Activated T-helper 2 cell treated with anti-CD3 and anti-CD28 coated beads, Interferon-gamma antibody, Interleukin-2, Interleukin-4, amounts not matched to agents 10 μg/mL and 5 μg/mL and 100 μg/mL, durations not matched to agents 14 hours and 24 hours and 36 hours (primary cell): ENCODE results near the gene NDE1. TPM values are rescaled to one million over a fixed set of nuclear protein-coding genes. Genes with fewer than 3 reads are reported as not detected.

Source experiments
- DNase-seq: peaks from one replicate; pipeline ENCODE4 v3.0.0; 2021; ENCODE audit warnings: low spot score
- H3K27ac Mint-ChIP-seq: one replicate; pipeline ENCODE4 v1.8.0; 2021; ENCODE audit warnings: mixed read lengths
- H3K27me3 Mint-ChIP-seq: one replicate; pipeline ENCODE4 v1.8.0; 2021; ENCODE audit warnings: low read depth, mixed read lengths
- H3K36me3 Mint-ChIP-seq: one replicate; pipeline ENCODE4 v1.8.0; 2021; ENCODE audit warnings: low read depth, mixed read lengths
- H3K4me1 Mint-ChIP-seq: one replicate; pipeline ENCODE4 v1.8.0; 2021; ENCODE audit warnings: low read depth, mixed read lengths
- H3K4me3 Mint-ChIP-seq: one replicate; pipeline ENCODE4 v1.8.0; 2021; ENCODE audit warnings: low read depth, mild to moderate bottlenecking, moderate library complexity, mixed read lengths
- H3K9me3 Mint-ChIP-seq: one replicate; pipeline ENCODE4 v1.8.0; 2021; ENCODE audit warnings: mixed read lengths
- intact Hi-C: fragments of 100-400 bp; cut with micrococcal nuclease; formaldehyde crosslinking; loops from one replicate; pipeline ENCODE4 v1.15.1; 2023
- total RNA-seq: library from RNA; stranded (reverse); gene quantifications from 2 replicates; pipeline ENCODE4 v1.2.3, GENCODE V29; 2022

NDE1 gene
- total RNA-seq, 1 donor from 2014 or later: 97.7 TPM

GRCh38 chr16:15741207-15741871 is 91.3 kb downstream of the NDE1 start:
- intact Hi-C loops: no loop called here
- H3K4me1 Mint-ChIP-seq: no peaks in the 10 kb centered on the region
- no peak overlapping the region for H3K27ac Mint-ChIP-seq
- no peaks in the 10 kb centered on the region for H3K36me3 Mint-ChIP-seq
- no peaks in the 10 kb centered on the region for H3K9me3 Mint-ChIP-seq
- H3K27me3 Mint-ChIP-seq: no peaks in the 10 kb centered on the region
- DNase-seq: no peak
- H3K4me3 Mint-ChIP-seq: no peak overlapping the region

DNA sequence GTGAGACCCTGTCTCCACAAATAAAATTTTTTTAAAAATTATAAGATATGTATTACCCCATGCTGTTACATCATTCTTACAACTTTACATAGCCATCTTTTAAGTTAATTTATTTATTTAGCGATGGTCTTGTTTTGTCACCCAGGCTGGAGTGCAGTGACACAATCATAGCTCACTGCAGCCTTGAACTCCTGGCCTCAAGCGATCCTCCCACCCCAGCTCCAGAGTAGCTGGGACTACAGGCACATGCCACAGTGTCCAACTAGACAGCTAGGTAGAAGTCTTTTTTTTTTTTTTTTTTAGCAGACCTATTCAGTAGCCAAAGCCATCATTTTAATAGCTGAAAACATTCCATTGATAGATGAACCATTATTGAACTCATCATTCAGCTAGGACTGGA is 92.7 kb downstream of the NDE1 start:
- Mint-ChIP-seq H3K9me3 (no peaks in the 10 kb centered on the region), H3K27ac (no peak overlapping the region), H3K36me3 (no peaks in the 10 kb centered on the region)

DNA sequence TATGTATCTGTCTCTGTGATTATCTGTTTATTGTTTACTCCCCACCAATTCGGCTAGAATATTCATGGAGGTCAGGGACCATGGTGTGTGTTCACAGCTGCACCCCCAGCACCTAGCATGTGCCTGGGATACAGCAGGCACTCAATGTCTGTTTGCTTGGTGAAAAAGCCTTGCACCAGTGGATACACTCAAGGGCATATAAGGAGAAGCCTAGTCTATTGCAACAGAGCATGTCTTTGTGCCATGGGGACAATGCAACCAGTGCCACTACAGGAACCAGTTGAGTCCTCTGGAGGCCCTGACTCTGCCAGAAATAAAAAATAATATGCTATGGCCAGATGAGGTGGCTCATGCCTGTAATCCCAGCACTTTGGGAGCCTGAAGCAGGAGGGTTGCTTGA is 93.6 kb downstream of the NDE1 start:
- no peak overlapping the region for H3K27ac Mint-ChIP-seq
- no peak for DNase-seq
- H3K4me1 Mint-ChIP-seq: no peaks in the 10 kb centered on the region
- H3K27me3 Mint-ChIP-seq: no peaks in the 10 kb centered on the region
- no peaks in the 10 kb centered on the region for H3K9me3 Mint-ChIP-seq
- no peaks in the 10 kb centered on the region for H3K36me3 Mint-ChIP-seq
- intact Hi-C loops: no loop called here
- no peak overlapping the region for H3K4me3 Mint-ChIP-seq

More for the DNA sequence above, 92.7 kb downstream of the NDE1 start:
- intact Hi-C loops: no loop called here
- no peak for DNase-seq
- Mint-ChIP-seq H3K4me1 (no peaks in the 10 kb centered on the region), H3K4me3 (no peak overlapping the region), H3K27me3 (no peaks in the 10 kb centered on the region)

GRCh38 chr16:15746332-15746731 is 96.3 kb downstream of the NDE1 start:
- no peak for DNase-seq
- no peaks in the 10 kb centered on the region for H3K4me1 Mint-ChIP-seq
- H3K36me3 Mint-ChIP-seq: no peaks in the 10 kb centered on the region
- H3K9me3 Mint-ChIP-seq: no peaks in the 10 kb centered on the region
- intact Hi-C loops: no loop called here
- no peaks in the 10 kb centered on the region for H3K27me3 Mint-ChIP-seq
- H3K4me3 Mint-ChIP-seq: no peak overlapping the region
- no peak overlapping the region for H3K27ac Mint-ChIP-seq

DNA sequence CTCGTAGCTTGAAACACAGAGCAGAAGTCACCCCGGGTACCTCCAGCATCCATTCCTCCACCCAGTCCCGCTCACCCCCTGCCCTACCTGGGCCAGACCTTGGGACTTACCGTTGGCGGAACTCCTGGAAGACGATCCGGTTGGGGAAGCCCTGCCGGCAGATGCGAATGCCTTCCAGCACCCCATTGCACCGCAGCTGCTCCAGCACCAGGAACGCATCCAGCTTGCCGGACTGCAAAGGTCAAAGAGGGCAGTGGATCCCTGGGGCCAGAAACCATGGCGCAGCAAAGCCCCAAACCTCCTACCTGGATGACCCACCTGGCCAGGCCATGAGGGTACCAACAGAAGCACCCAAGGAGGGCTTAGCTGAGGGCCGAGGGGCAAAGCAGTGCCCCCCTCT is 97.9 kb downstream of the NDE1 start:
- H3K4me3 Mint-ChIP-seq: no peak overlapping the region
- intact Hi-C loops: no loop called here
- H3K27ac Mint-ChIP-seq: no peak overlapping the region
- no peaks in the 10 kb centered on the region for H3K27me3 Mint-ChIP-seq
- H3K4me1 Mint-ChIP-seq: no peaks in the 10 kb centered on the region
- no peaks in the 10 kb centered on the region for H3K36me3 Mint-ChIP-seq
- no peaks in the 10 kb centered on the region for H3K9me3 Mint-ChIP-seq
- DNase-seq: no peak

DNA sequence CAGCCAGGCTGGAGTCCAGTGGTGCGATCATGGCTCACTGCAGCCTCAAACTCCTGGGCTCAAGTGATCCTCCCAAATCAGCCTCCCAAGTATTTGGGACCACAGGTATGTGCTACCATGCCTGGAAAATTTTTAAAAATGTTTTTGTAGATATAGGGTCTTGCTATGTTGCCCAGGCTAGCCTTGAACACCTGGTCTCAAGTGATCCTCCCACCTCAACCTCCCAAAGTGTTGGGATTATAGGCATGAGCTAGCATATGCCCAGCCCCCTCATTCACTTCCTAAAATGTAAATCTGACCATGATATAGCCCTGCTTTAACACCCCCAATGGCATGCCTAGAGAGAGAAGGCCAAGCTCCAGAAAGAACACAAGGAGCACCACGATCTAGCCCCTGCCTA is 98.6 kb downstream of the NDE1 start:
- no peaks in the 10 kb centered on the region for H3K36me3 Mint-ChIP-seq
- no peaks in the 10 kb centered on the region for H3K27me3 Mint-ChIP-seq
- intact Hi-C loops: no loop called here
- H3K9me3 Mint-ChIP-seq: no peaks in the 10 kb centered on the region
- DNase-seq: no peak
- H3K4me1 Mint-ChIP-seq: no peaks in the 10 kb centered on the region
- no peak overlapping the region for H3K4me3 Mint-ChIP-seq
- H3K27ac Mint-ChIP-seq: no peak overlapping the region

- Mint-ChIP-seq H3K9me3 (no peaks in the 10 kb centered on the region), H3K4me3 (no peak overlapping the region), H3K27ac (no peak overlapping the region), H3K4me1 (no peaks in the 10 kb centered on the region), H3K27me3 (no peaks in the 10 kb centered on the region), H3K36me3 (no peaks in the 10 kb centered on the region)
- intact Hi-C loops: no loop called here
- DNase-seq: no peak
Measured at GRCh38 chr16:15749371-15749770, 99.3 kb downstream of the NDE1 start.

DNA sequence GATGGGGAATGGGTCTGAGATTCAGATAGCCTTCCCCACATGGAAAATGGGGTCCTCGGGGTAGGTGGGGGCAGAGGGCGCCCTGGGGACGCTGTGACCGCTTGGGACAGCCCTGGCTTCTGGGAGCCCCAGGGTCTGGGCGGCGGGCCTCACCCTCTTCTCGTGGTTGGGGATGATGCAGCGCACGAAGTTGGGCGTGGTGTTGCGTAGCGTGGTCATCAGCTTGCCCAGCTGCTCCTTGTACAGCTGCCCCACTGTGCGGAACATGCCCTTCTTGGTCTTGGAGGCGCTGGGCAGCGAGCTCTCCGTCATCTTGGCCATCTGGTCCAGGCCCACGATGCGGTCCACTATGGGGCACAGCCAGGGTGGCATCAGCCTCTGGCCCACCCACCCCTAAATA is 99.9 kb downstream of the NDE1 start:
- Mint-ChIP-seq H3K9me3 (no peaks in the 10 kb centered on the region), H3K27me3 (no peaks in the 10 kb centered on the region), H3K27ac (no peak overlapping the region), H3K4me3 (no peak overlapping the region), H3K36me3 (no peaks in the 10 kb centered on the region), H3K4me1 (no peaks in the 10 kb centered on the region)
- no peak for DNase-seq
- intact Hi-C loops: no loop called here

- DNase-seq: no peak
- Mint-ChIP-seq H3K4me3 (no peak overlapping the region), H3K27ac (no peak overlapping the region), H3K36me3 (no peaks in the 10 kb centered on the region), H3K9me3 (no peaks in the 10 kb centered on the region), H3K4me1 (no peaks in the 10 kb centered on the region), H3K27me3 (no peaks in the 10 kb centered on the region)
- intact Hi-C loops: no loop called here
Measured at GRCh38 chr16:15751940-15752339, 101.9 kb downstream of the NDE1 start.

DNA sequence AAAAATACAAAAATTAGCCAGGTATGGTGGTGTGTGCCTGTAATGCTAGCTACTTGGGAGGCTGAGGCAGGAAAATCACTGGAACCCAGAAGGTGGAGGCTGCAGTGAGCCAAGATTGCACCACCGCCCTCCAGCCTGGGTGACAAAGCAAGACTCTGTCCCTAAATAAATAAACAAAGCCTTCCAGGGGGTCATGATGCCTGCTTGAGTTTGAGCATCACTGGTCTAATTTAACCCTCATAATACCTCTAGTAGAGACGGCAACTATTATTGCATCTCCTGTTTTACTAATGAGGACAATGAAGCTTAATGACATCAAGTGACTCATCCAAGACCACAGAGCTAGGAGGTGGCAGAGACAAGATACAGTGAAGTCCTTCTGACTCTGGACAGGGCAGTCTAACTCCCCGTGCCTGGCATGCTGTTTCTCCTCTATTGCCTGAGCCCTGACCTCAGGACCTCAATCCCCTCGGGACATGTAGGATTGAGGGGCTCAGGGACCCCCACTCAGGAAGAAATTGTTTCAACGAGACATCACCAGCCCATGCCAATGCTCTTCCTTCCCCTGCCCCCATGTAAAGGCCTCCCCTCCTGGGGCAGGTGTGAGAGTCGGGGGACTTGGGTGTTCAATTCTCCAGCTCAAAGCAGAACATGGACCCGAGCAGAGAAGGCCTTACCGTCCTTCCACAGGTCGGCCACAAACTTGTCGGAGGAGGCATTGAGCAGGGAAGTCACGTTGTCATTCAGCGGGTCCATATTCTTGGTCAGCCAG is 102.9 kb downstream of the NDE1 start:
- intact Hi-C loops: no loop called here
- Mint-ChIP-seq H3K27ac (no peak overlapping the region), H3K4me3 (no peak overlapping the region), H3K27me3 (no peaks in the 10 kb centered on the region), H3K9me3 (no peaks in the 10 kb centered on the region), H3K4me1 (peaks cover 3% of the 10 kb centered on the region), H3K36me3 (no peaks in the 10 kb centered on the region)
- no peak for DNase-seq

GRCh38 chr16:15754821-15755534 is 104.9 kb downstream of the NDE1 start:
- DNase-seq: no peak
- no peaks in the 10 kb centered on the region for H3K27me3 Mint-ChIP-seq
- no peaks in the 10 kb centered on the region for H3K9me3 Mint-ChIP-seq
- intact Hi-C loops: no loop called here
- H3K4me1 Mint-ChIP-seq: peaks cover 3% of the 10 kb centered on the region
- no peak overlapping the region for H3K27ac Mint-ChIP-seq
- no peak overlapping the region for H3K4me3 Mint-ChIP-seq
- no peaks in the 10 kb centered on the region for H3K36me3 Mint-ChIP-seq

- intact Hi-C loops: no loop called here
- Mint-ChIP-seq H3K36me3 (no peaks in the 10 kb centered on the region), H3K27ac (no peak overlapping the region), H3K4me3 (no peak overlapping the region), H3K27me3 (peaks cover 2% of the 10 kb centered on the region), H3K4me1 (peaks cover 3% of the 10 kb centered on the region), H3K9me3 (no peaks in the 10 kb centered on the region)
- DNase-seq: no peak
Measured at GRCh38 chr16:15757077-15757386, 107.0 kb downstream of the NDE1 start.

GRCh38 chr16:15757630-15758251 is 107.7 kb downstream of the NDE1 start:
- Mint-ChIP-seq H3K4me1 (peaks cover 3% of the 10 kb centered on the region), H3K4me3 (no peak overlapping the region), H3K27ac (no peak overlapping the region), H3K9me3 (no peaks in the 10 kb centered on the region), H3K27me3 (peaks cover 2% of the 10 kb centered on the region), H3K36me3 (no peaks in the 10 kb centered on the region)
- DNase-seq: peak; percentile 14
- intact Hi-C loops: no loop called here
